SK-N-MC (cell line): ENCODE results near the gene SNX2.
A peak's percentile ranks its signal among the peaks of the same experiment; 100 is the strongest.
"Not testable (repeated sequence)": the region's sequence is repeated elsewhere in the genome, so short reads cannot be mapped to it uniquely, and the experiment has no call there.

Experiments
- DNase-seq: peaks from one replicate; pipeline ENCODE4 v3.0.0-alpha.2; 2011; ENCODE audit warnings: low read depth, low spot score
- H3K27ac ChIP-seq: fragments of 200-600 bp; sonication (generic); 2 replicates; pipeline ENCODE4 v1.5.1; 2016; ENCODE audit warnings: mixed run types
- H3K36me3 ChIP-seq: fragments of 200-600 bp; sonication (generic); 2 replicates; pipeline ENCODE4 v1.6.1; 2017; ENCODE audit warnings: antibody characterized with exemption, low read length, mixed read lengths; ENCODE audit not compliant: insufficient read depth
- H3K4me3 ChIP-seq: fragments of 200-600 bp; sonication (generic); 2 replicates; pipeline ENCODE4 v1.5.1; 2016
- H3K9ac ChIP-seq: fragments of 200-600 bp; sonication (generic); 2 replicates; pipeline ENCODE4 v1.8.0; 2017; ENCODE audit warnings: mixed run types, mixed read lengths; ENCODE audit not compliant: insufficient read length
- H3K9me3 ChIP-seq: fragments of 200-600 bp; sonication (generic); 2 replicates; pipeline ENCODE4 v1.6.1; 2017; ENCODE audit warnings: low read depth, mild to moderate bottlenecking, antibody characterized with exemption, low read length, moderate library complexity, mixed read lengths
- EZH2 ChIP-seq: fragments of 200-600 bp; sonication (generic); IDR thresholded peaks from one replicate; pipeline ENCODE4 v1.6.1; 2017; ENCODE audit warnings: antibody characterized with exemption
- FOXP2 ChIP-seq: optimal IDR thresholded peaks from 2 replicates; pipeline ENCODE3; 2011; ENCODE audit warnings: mild to moderate bottlenecking, moderate library complexity; ENCODE audit not compliant: insufficient read depth; ENCODE audit errors: extremely low read length, control extremely low read depth
- POLR2AphosphoS5 ChIP-seq: IDR thresholded peaks from 2 replicates; pipeline ENCODE4 v1.6.1; 2012; ENCODE audit warnings: mild to moderate bottlenecking, low read depth, low read length, borderline replicate concordance

The SNX2 gene

DNA sequence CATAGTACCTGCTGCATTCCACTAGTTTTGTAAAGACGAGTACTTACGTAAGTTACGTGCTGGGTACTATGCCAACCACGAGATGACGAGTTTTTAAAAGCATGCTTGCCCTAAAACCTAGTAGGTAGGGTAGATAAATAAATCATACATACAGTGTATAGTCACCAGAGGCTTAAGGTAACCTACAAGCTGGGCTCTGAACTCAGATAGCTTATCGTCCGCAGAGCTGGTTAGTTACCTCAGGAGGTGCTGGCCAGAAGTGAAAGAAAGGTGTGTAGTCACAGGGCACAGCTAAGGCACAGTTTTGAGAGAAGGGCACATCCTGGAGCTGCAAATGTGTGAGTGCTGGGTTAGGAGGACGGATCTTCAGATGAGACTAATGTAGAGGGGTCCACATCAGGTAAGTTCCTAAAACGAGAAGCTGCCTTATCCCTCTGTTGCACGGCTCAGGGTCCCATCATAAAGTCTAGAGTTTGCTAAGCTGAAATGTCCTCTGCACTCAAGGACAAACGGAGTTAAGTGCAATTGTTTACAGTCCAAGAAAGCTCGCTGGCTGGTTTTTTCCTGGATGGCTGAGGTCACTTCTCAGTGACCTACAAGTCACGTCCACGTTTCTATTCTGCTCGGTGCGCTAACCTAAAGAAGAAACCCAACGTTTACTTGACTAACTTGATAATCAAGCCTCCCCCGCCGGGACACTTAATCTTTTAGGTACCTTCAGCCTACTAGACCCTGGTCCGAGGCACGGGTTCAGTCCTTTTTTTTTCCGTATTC, 69.4 kb downstream of the SNX2 start:
- no peak for TF ChIP-seq EZH2
- TF ChIP-seq FOXP2 = no peak
- TF ChIP-seq POLR2AphosphoS5 = no peak
- Histone ChIP-seq H3K9me3 (no peaks in the 10 kb centered on the region), H3K27ac (peak overlapping the region; percentile 42; the same call in 1 of the 2 replicates), H3K9ac (peak overlapping the region; percentile 87), H3K4me3 (peak overlapping the region; percentile 94), H3K36me3 (no peaks in the 10 kb centered on the region)
- DNase-seq = no peak

- peak overlapping the region; percentile 42; the same call in 1 of the 2 replicates for H3K27ac ChIP-seq
- no peak for DNase-seq
Observed at GRCh38 chr5:122844910-122845228, 70.0 kb downstream of the SNX2 start.

DNA sequence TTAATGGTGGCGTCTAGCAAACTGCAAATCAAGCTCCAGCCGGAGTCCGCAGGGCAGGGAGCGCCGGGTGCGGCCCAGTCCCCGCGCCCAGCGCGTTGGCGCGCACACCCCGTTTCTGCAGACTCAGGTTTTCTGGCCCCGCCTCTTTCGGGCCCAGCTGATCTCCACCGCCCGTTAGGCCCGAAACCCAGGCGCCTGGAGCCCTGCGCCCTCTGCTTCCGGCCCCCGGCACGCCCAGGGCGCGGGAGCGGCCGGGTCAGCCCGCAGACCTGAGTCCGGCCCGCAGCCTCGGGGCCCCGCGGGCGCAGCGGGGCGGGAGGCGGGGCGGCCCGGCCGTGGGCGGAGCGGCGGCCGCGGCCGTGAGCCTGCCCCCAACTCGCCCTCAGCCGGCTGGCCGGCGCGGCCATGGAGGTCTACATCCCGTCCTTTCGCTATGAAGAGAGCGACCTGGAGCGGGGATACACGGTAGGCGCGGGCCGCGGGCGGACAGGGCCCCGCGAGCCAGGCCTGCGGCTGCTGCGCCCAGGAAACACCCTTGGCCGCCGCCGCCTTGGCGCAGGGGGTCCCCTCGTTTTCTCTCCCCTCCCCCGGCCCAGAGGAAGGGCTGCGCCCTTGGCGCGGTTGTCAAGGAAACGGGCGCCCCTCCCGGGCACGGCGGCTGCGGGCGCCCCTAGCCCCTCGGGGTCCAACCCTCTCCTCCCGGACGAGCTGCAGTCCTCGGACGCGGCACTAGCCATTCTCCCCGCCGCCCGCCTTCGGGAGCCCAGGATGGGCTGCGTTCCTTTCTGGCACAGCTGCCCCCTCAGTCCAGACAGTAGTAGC, 70.6 kb downstream of the SNX2 start, which contains the start of gene SNX24:
SNX24 (plus strand) TSS at position 385 of the 822 bp plus-strand sequence; CDS start at position 406, 21 bp downstream.
- TF ChIP-seq POLR2AphosphoS5 = peak; percentile 62
- no peak for TF ChIP-seq FOXP2
- TF ChIP-seq EZH2 = no peak
- Histone ChIP-seq H3K4me3 (peak within 1 kb of the TSS; percentile 94), H3K36me3 (no peaks in the 10 kb centered on the region), H3K27ac (peak within 1 kb of the TSS; percentile 42; the same call in 1 of the 2 replicates), H3K9me3 (no peaks in the 10 kb centered on the region), H3K9ac (peak within 1 kb of the TSS; percentile 87)
- DNase-seq = no peak

More at GRCh38 chr5:122844910-122845228, 70.0 kb downstream of the SNX2 start:
- H3K9ac ChIP-seq = peak overlapping the region; percentile 87
- H3K9me3 ChIP-seq = no peaks in the 10 kb centered on the region
- peak overlapping the region; percentile 94 for H3K4me3 ChIP-seq
- no peaks in the 10 kb centered on the region for H3K36me3 ChIP-seq
- no peak for TF ChIP-seq EZH2
- no peak for TF ChIP-seq FOXP2
- no peak for TF ChIP-seq POLR2AphosphoS5

GRCh38 chr5:122846051-122846550, 71.2 kb downstream of the SNX2 start:
- no peak for DNase-seq
- H3K9ac ChIP-seq = peak overlapping the region; percentile 87
- H3K36me3 ChIP-seq = no peaks in the 10 kb centered on the region
- no peaks in the 10 kb centered on the region for H3K9me3 ChIP-seq
- TF ChIP-seq FOXP2 (no peak), POLR2AphosphoS5 (no peak), EZH2 (no peak)
- H3K4me3 ChIP-seq = peak overlapping the region; percentile 94
- H3K27ac ChIP-seq = no peak overlapping the region

GRCh38 chr5:122847687-122848081, 72.8 kb downstream of the SNX2 start:
- no peak overlapping the region for H3K4me3 ChIP-seq
- DNase-seq = no peak
- H3K27ac ChIP-seq = no peak overlapping the region
- TF ChIP-seq EZH2 = no peak
- TF ChIP-seq FOXP2 = no peak
- no peak for TF ChIP-seq POLR2AphosphoS5
- no peak overlapping the region for H3K9ac ChIP-seq
- no peaks in the 10 kb centered on the region for H3K9me3 ChIP-seq
- H3K36me3 ChIP-seq = no peaks in the 10 kb centered on the region

DNA sequence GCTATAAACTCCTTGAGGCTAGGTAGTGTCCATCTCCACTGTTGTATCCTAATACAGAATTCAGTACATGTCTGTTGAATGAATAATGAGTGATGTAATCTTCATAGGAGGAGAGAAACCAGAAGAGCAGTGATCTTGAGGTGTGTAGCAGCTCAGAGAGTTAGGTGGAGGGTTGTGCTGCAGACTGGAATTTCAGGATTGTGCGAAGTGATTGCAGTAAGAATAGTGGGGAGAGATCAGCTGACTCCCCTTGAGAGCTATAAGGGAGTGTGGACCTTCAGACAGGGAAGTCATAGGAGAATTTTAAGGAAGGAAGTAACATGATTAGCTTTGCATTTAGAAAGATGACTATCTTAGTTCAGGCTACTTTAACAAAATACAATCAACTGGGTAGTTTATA, 74.9 kb downstream of the SNX2 start:
- Histone ChIP-seq H3K36me3 (no peaks in the 10 kb centered on the region), H3K27ac (no peak overlapping the region), H3K9me3 (no peaks in the 10 kb centered on the region), H3K9ac (no peak overlapping the region), H3K4me3 (no peak overlapping the region)
- DNase-seq = no peak
- TF ChIP-seq POLR2AphosphoS5 (no peak), EZH2 (no peak), FOXP2 (no peak)

DNA sequence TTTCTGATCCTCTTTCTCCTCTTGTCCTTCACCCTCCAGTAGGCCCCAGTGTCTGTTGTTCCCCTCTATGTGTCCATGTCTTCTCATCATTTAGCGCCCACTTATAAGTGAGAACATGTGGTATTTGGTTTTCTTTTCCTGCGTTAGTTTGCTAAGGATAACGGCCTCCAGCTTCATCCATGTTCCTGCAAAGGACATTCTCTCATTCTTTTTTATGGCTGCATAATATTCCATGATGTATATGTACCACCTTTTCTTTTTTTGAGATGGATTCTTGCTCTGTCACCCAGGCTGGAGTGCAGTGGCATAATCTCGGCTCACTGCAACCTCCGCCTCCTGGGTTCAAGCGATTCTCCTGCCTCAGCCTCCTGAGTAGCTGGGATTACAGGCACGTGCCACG, 82.7 kb downstream of the SNX2 start:
- not testable (repeated sequence) for H3K9ac ChIP-seq, H3K9me3 ChIP-seq, DNase-seq, H3K27ac ChIP-seq, H3K36me3 ChIP-seq, H3K4me3 ChIP-seq

GRCh38 chr5:122858451-122858850, 83.6 kb downstream of the SNX2 start:
- peak; percentile 16 for DNase-seq
- Histone ChIP-seq H3K4me3 (no peak overlapping the region), H3K9me3 (no peaks in the 10 kb centered on the region), H3K36me3 (no peaks in the 10 kb centered on the region), H3K9ac (no peak overlapping the region), H3K27ac (no peak overlapping the region)
- no peak for TF ChIP-seq EZH2
- TF ChIP-seq FOXP2 = no peak
- TF ChIP-seq POLR2AphosphoS5 = no peak
